GM12878 (cell line): ENCODE results near the gene VCP.

Experiments used
- CEBPB ChIP-seq, 2 experiments: fragments of 150-350 bp in 1 of 2; IDR thresholded peaks; 2 replicates each; pipeline ENCODE4 v1.6.1; 2012 to 2014; ENCODE audit warnings: low read depth in 2 of 2, low read length in 2 of 2, borderline replicate concordance in 1 of 2, inconsistent platforms in 1 of 2
- ZNF24 ChIP-seq: fragments of 450-650 bp; IDR thresholded peaks from 2 replicates; pipeline ENCODE4 v1.6.1; 2017; ENCODE audit warnings: antibody characterized with exemption, mild to moderate bottlenecking
- TF ChIP-seq, protein P1 (sequence below), 3 experiments: IDR thresholded peaks in 2 of 3; conservative IDR thresholded peaks in 1 of 3; 2 replicates each; pipeline ENCODE4 v1.5.1; 2011; ENCODE audit warnings: low read depth in 3 of 3, low read length in 3 of 3, mild to moderate bottlenecking in 3 of 3, control low read depth in 2 of 3, moderate library complexity in 2 of 3, inconsistent platforms in 1 of 3, mixed read lengths in 1 of 3; ENCODE audit not compliant: control insufficient read depth in 2 of 3, insufficient read depth in 1 of 3; ENCODE audit errors: extremely low read depth in 1 of 3
- TF ChIP-seq, protein P2 (sequence below): IDR thresholded peaks from 2 replicates; pipeline ENCODE4 v1.6.1; 2012; ENCODE audit warnings: mild to moderate bottlenecking, low read depth, low read length

- TF ChIP-seq ZNF24, result no peak
- no peak for TF ChIP-seq CEBPB (IDR thresholded peaks at IDR 0.05; ENCODE audit: borderline replicate concordance in 1 of 2, low read depth in 2 of 2, low read length in 2 of 2)
- TF ChIP-seq, protein P1, sequence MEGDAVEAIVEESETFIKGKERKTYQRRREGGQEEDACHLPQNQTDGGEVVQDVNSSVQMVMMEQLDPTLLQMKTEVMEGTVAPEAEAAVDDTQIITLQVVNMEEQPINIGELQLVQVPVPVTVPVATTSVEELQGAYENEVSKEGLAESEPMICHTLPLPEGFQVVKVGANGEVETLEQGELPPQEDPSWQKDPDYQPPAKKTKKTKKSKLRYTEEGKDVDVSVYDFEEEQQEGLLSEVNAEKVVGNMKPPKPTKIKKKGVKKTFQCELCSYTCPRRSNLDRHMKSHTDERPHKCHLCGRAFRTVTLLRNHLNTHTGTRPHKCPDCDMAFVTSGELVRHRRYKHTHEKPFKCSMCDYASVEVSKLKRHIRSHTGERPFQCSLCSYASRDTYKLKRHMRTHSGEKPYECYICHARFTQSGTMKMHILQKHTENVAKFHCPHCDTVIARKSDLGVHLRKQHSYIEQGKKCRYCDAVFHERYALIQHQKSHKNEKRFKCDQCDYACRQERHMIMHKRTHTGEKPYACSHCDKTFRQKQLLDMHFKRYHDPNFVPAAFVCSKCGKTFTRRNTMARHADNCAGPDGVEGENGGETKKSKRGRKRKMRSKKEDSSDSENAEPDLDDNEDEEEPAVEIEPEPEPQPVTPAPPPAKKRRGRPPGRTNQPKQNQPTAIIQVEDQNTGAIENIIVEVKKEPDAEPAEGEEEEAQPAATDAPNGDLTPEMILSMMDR (IDR thresholded peaks at IDR 0.05 in 2 of 3, conservative IDR thresholded peaks at IDR 0.05 in 1 of 3; ENCODE audit: control insufficient read depth in 2 of 3, extremely low read depth in 1 of 3, insufficient read depth in 1 of 3, low read depth in 3 of 3, low read length in 3 of 3), result no peak
- TF ChIP-seq, protein P2, sequence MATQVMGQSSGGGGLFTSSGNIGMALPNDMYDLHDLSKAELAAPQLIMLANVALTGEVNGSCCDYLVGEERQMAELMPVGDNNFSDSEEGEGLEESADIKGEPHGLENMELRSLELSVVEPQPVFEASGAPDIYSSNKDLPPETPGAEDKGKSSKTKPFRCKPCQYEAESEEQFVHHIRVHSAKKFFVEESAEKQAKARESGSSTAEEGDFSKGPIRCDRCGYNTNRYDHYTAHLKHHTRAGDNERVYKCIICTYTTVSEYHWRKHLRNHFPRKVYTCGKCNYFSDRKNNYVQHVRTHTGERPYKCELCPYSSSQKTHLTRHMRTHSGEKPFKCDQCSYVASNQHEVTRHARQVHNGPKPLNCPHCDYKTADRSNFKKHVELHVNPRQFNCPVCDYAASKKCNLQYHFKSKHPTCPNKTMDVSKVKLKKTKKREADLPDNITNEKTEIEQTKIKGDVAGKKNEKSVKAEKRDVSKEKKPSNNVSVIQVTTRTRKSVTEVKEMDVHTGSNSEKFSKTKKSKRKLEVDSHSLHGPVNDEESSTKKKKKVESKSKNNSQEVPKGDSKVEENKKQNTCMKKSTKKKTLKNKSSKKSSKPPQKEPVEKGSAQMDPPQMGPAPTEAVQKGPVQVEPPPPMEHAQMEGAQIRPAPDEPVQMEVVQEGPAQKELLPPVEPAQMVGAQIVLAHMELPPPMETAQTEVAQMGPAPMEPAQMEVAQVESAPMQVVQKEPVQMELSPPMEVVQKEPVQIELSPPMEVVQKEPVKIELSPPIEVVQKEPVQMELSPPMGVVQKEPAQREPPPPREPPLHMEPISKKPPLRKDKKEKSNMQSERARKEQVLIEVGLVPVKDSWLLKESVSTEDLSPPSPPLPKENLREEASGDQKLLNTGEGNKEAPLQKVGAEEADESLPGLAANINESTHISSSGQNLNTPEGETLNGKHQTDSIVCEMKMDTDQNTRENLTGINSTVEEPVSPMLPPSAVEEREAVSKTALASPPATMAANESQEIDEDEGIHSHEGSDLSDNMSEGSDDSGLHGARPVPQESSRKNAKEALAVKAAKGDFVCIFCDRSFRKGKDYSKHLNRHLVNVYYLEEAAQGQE, result no peak
Observed at GRCh38 chr9:35085078-35085477, 12.7 kb upstream of the VCP start.
